Heart right ventricle (tissue), 16 donors: ENCODE results near the gene KLHL29. TPM values are rescaled to one million over a fixed set of nuclear protein-coding genes. Genes with fewer than 3 reads are reported as not detected.

Experiments
- ATAC-seq, 8 donors: fragments of 200-7000 bp; cut with Tn5 transposase; one replicate each; pipeline ENCODE4 v1.9.1; 2020; ENCODE audit warnings: mild to moderate bottlenecking in 8 of 8, moderate library complexity in 8 of 8, moderate number of reproducible peaks in 1 of 8
- DNase-seq, 2 donors: peaks; one replicate each; pipeline ENCODE4 v3.0.0-alpha.2; 2020
- H3K27ac ChIP-seq, 10 donors: fragments of 200-600 bp; sonication (generic) in 2 of 10; one replicate each; pipeline versions ENCODE4 v1.5.0 to v1.8.0; 2020 to 2022; ENCODE audit warnings: mild to moderate bottlenecking in 3 of 10
- H3K27me3 ChIP-seq, 7 donors: fragments of 200-600 bp; one replicate each; pipeline ENCODE4 v1.8.0; 2021 to 2022; ENCODE audit warnings: mild to moderate bottlenecking in 2 of 7
- H3K36me3 ChIP-seq, 9 donors: fragments of 200-600 bp; sonication (generic) in 1 of 9; one replicate each; pipeline versions ENCODE4 v1.5.0 to v1.8.0; 2020 to 2022; ENCODE audit warnings: mild to moderate bottlenecking in 2 of 9
- H3K4me1 ChIP-seq, 9 donors: fragments of 200-600 bp; sonication (generic) in 1 of 9; one replicate each; pipeline versions ENCODE4 v1.5.0 to v1.8.0; 2020 to 2022; ENCODE audit warnings: mild to moderate bottlenecking in 4 of 9
- H3K4me3 ChIP-seq, 10 donors: fragments of 200-600 bp; sonication (generic) in 2 of 10; one replicate each; pipeline versions ENCODE4 v1.5.0 to v1.8.0; 2020 to 2022; ENCODE audit warnings: mild to moderate bottlenecking in 7 of 10, moderate library complexity in 2 of 10
- H3K9me3 ChIP-seq, 11 donors: fragments of 200-600 bp in 10 of 11; sonication (generic) in 2 of 11; one replicate each; pipeline versions ENCODE4 v1.5.0 to v1.8.0; 2013 to 2022; ENCODE audit warnings: mild to moderate bottlenecking in 2 of 11, control low read depth in 1 of 11, moderate library complexity in 1 of 11
- WGBS, 2 donors: extraction: QIAGEN DNeasy Blood & Tissue Kit; methylation state at CpG; one replicate each; pipeline ENCODE4 v1.1.7; 2013; ENCODE audit warnings: inconsistent platforms in 1 of 2; 5-methylcytosine and 5-hydroxymethylcytosine counted together
- intact Hi-C, 10 donors: fragments of 100-400 bp; cut with DNase I; formaldehyde crosslinking; loops; one replicate each; pipeline versions ENCODE4 v1.11.1 to v1.14.2; 2022
- polyA plus RNA-seq, 2 donors: library from polyadenylated mRNA; stranded (reverse); fragments of 200-250 nt; gene quantifications; one replicate each; pipeline ENCODE4 v1.2.3, GENCODE V29; 2013
- total RNA-seq, 10 donors: library from RNA; stranded (reverse); fragmentation: NEBNext Ultra II Directional in 3 of 10; extraction: Animal tissue kit (Norgen Biotek cat#: 25700) in 3 of 10; gene quantifications; one replicate each; pipeline versions ENCODE4 v1.2.1 to v1.2.4, GENCODE V29; 2021 to 2023
- TF ChIP-seq, protein P1 (sequence below), 9 donors: fragments of 200-600 bp; sonication (generic) in 2 of 9; IDR thresholded peaks; one replicate each; pipeline versions ENCODE4 v1.5.0 to v1.8.0; 2021 to 2022; ENCODE audit warnings: antibody characterized with exemption in 9 of 9, mild to moderate bottlenecking in 5 of 9, moderate library complexity in 1 of 9
- donor health status: Arrhythmogenic right ventricular cardiomyopathy.
- donor health status: ischemic (EF 13 %, LVEDD 7.1; RV severe dilation, severe dysfunction).
- donor health status: healthy with polysubstance abuse.
- donor health status: DM: no; HTN: yes; CAD: no.
- donor health status: DM: no; HTN: no; CAD: no.
- donor health status: ischemic (EF 25% LVEDD 6.9; RV normal size, moderate dysfunction).
- donor health status: ischemic (EF 25% LVEDD 5.7; RV mildly dilated, moderate dysfunction).
- donor health status: healthy.
- donor health status: DM: yes; HTN: yes; CAD: no.
- donor health status: Ischemic cardiomyopathy.
- donor health status: ischemic (EF 35%, LVEDD 5.7; RV mildly dilated, moderate dysfunction).
- donor health status: nonischemic (EF 11% LVEDD 7.7; RV severe dilation, severe dysfunction).
- donor health status: DM: yes; HTN: yes; CAD: no.
- donor health status: PGD.
- donor health status: ischemic (EF 29% LVEDD 5.4; RV normal size, mild dysfunction).
- donor health status: nonischemic (EF 23%, LVEDD 6.1; RV moderate dilation, normal function).

KLHL29 gene
- total and polyA plus RNA-seq, 12 donors, result 0.71 to 1.5 (median 1.0) TPM

GRCh38 chr2:23685181-23685580 lies 300.2 kb downstream of the KLHL29 start:
- 48 to 64% methylated on average over 12 of the region's 12 CpGs for WGBS, 2 donors
- ATAC-seq (peak in 1 of 8 donors; percentile 5), DNase-seq (no peak)
- intact Hi-C loops, result no loop called here
- no peak overlapping the region for H3K27ac ChIP-seq
- H3K4me3 ChIP-seq, result no peak overlapping the region
- H3K9me3 ChIP-seq, result no peaks in the 10 kb centered on the region
- H3K36me3 ChIP-seq, result no peaks in the 10 kb centered on the region
- TF ChIP-seq, protein P1, sequence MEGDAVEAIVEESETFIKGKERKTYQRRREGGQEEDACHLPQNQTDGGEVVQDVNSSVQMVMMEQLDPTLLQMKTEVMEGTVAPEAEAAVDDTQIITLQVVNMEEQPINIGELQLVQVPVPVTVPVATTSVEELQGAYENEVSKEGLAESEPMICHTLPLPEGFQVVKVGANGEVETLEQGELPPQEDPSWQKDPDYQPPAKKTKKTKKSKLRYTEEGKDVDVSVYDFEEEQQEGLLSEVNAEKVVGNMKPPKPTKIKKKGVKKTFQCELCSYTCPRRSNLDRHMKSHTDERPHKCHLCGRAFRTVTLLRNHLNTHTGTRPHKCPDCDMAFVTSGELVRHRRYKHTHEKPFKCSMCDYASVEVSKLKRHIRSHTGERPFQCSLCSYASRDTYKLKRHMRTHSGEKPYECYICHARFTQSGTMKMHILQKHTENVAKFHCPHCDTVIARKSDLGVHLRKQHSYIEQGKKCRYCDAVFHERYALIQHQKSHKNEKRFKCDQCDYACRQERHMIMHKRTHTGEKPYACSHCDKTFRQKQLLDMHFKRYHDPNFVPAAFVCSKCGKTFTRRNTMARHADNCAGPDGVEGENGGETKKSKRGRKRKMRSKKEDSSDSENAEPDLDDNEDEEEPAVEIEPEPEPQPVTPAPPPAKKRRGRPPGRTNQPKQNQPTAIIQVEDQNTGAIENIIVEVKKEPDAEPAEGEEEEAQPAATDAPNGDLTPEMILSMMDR (IDR thresholded peaks at IDR 0.05), result no peak
- peaks cover 0 to 5% (median 0%) of the 10 kb centered on the region in 9 donors for H3K4me1 ChIP-seq
- H3K27me3 ChIP-seq, result peaks cover 0 to 20% (median 0%) of the 10 kb centered on the region in 7 donors

DNA sequence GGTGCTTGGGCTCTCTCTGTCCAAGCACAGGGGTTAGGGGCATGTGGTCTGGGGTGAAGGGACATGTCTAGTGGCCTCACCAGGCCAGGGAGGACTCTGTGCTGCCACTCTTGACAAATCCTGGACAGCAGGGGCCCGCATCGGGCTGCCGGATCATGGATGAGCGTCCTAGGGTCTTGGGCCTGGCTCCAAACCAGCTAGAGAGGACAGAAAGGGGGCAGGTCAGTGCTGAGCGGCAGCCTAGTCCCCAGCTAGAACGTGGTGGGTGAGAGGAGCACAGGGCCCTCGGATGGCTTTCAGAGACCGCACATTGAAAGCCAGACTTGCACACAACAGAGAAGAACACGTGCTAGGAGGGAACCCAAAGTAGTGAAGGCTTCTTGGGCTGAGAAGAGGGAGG lies 300.7 kb downstream of the KLHL29 start:
- no peak for ATAC-seq
- H3K27ac ChIP-seq, result no peak overlapping the region
- H3K4me1 ChIP-seq, result peaks cover 0 to 5% (median 0%) of the 10 kb centered on the region in 9 donors
- intact Hi-C loops, result no loop called here
- H3K27me3 ChIP-seq, result peaks cover 0 to 20% (median 0%) of the 10 kb centered on the region in 7 donors
- H3K36me3 ChIP-seq, result no peaks in the 10 kb centered on the region
- 80 to 95% methylated on average over 9 of the region's 9 CpGs for WGBS, 2 donors
- TF ChIP-seq, protein P1 (IDR thresholded peaks at IDR 0.05), result no peak
- H3K9me3 ChIP-seq, result no peaks in the 10 kb centered on the region
- no peak overlapping the region for H3K4me3 ChIP-seq
- no peak for DNase-seq

- intact Hi-C loops, result no loop called here
- no peaks in the 10 kb centered on the region for H3K9me3 ChIP-seq
- H3K4me3 ChIP-seq, result no peak overlapping the region
- TF ChIP-seq, protein P1 (IDR thresholded peaks at IDR 0.05), result no peak
- DNase-seq (no peak), ATAC-seq (no peak)
- 90 to 95% methylated on average over 13 of the region's 13 CpGs for WGBS, 2 donors
- peaks cover 0 to 4% (median 0%) of the 10 kb centered on the region in 9 donors for H3K36me3 ChIP-seq
- peaks cover 0 to 20% (median 0%) of the 10 kb centered on the region in 7 donors for H3K27me3 ChIP-seq
- H3K4me1 ChIP-seq, result peaks cover 0 to 5% (median 0%) of the 10 kb centered on the region in 9 donors
- H3K27ac ChIP-seq, result no peak overlapping the region
These were observed 301.5 kb downstream of the KLHL29 start for GRCh38 chr2:23686405-23687029.

DNA sequence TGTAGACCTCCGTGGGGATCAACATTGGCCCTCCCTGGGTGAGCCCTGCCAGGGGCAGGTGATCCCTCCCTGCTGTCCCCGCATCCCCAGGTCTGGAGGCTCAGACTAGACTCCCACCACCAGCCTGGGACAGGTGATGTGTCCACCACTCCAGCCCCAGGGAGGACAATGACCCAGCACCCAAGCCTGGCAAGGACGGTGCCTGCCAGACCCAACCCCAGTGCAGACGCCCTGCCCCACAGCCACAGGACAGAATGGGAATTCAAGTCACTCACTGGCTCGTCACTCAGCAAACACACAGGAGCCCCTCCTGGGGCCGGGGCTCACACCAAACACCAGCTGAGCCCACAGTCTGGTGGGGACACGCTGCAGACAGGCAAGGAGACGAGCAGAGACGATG lies 302.2 kb downstream of the KLHL29 start:
- WGBS, 2 donors, result 93% methylated on average over 9 of the region's 9 CpGs
- Histone ChIP-seq H3K4me1 (peaks cover 0 to 5% (median 0%) of the 10 kb centered on the region in 9 donors), H3K27ac (no peak overlapping the region), H3K36me3 (peaks cover 0 to 7% (median 0%) of the 10 kb centered on the region in 9 donors), H3K4me3 (no peak overlapping the region), H3K27me3 (peaks cover 0 to 18% (median 0%) of the 10 kb centered on the region in 7 donors), H3K9me3 (no peaks in the 10 kb centered on the region)
- no peak for DNase-seq
- intact Hi-C loops, result no loop called here
- ATAC-seq, result no peak
- TF ChIP-seq, protein P1 (IDR thresholded peaks at IDR 0.05), result no peak
